ENCODE data around the gene TNFAIP8L3. TPM values are rescaled to one million over a fixed set of nuclear protein-coding genes. Genes with fewer than 3 reads are reported as not detected.

Gene TNFAIP8L3
- 7.0 to 10.0 TPM (median 8.9 TPM) in 5 replicates for total RNA-seq (2022; extraction: Qiagen RNA extraction)

GRCh38 chr15:51094606-51095569 lies at the start of gene TNFAIP8L3:
TSS of gene TNFAIP8L3 (minus strand) at chr15:51094906. CDS start at chr15:51094595, 311 bp downstream.

Other genes with a start within 250 kb of the TNFAIP8L3 start
- gene AP4E1, start 186.2 kb downstream of the TNFAIP8L3 start, total RNA-seq (2022; extraction: Qiagen RNA extraction): 6.9 to 9.7 TPM (median 8.3 TPM) in 5 replicates
- 0.16 to 0.23 TPM (median 0.19 TPM) in 3 of 5 replicates, not detected in the others for gene CYP19A1, start 243.7 kb upstream of the TNFAIP8L3 start, total RNA-seq (2022; extraction: Qiagen RNA extraction)
- 0.02 to 0.07 TPM (median 0.03 TPM) in 3 of 5 replicates, not detected in the others for gene GLDN, start 246.7 kb upstream of the TNFAIP8L3 start, total RNA-seq (2022; extraction: Qiagen RNA extraction)